GM19397 (cell line): ENCODE data around the gene PTGER4.

ENCODE experiments used
- ATAC-seq: cut with Tn5 transposase; IDR thresholded peaks from one replicate; pipeline ENCODE4 v1.9.1; 2021; ENCODE audit warnings: mild to moderate bottlenecking, moderate library complexity; ENCODE audit not compliant: unreplicated experiment

Gene PTGER4

GRCh38 chr5:40669606-40670390 is 9.9 kb upstream of the PTGER4 start:
- ATAC-seq = no peak

- no peak for ATAC-seq
These were observed 7.3 kb upstream of the PTGER4 start for GRCh38 chr5:40672425-40672824.

- no peak for ATAC-seq
These were observed 5.0 kb upstream of the PTGER4 start for GRCh38 chr5:40674661-40675235.

- ATAC-seq = no peak
These were observed 4.2 kb upstream of the PTGER4 start for GRCh38 chr5:40675396-40676133.

- ATAC-seq = no peak
These were observed 2.9 kb upstream of the PTGER4 start for GRCh38 chr5:40676613-40677343.

- no peak for ATAC-seq
These were observed 2.3 kb upstream of the PTGER4 start for GRCh38 chr5:40677456-40677855.

GRCh38 chr5:40678026-40678425 is 1.7 kb upstream of the PTGER4 start:
- ATAC-seq = no peak

- ATAC-seq = no peak
These were observed 1.1 kb upstream of the PTGER4 start for GRCh38 chr5:40678460-40679147.

- peak; percentile 80 for ATAC-seq
These were observed 385 bp upstream of the PTGER4 start for GRCh38 chr5:40679148-40679912.

GRCh38 chr5:40680741-40681362 is 1.1 kb downstream of the PTGER4 start:
- ATAC-seq = no peak

- no peak for ATAC-seq
These were observed 1.8 kb downstream of the PTGER4 start for GRCh38 chr5:40681363-40682153.

- no peak for ATAC-seq
These were observed 2.7 kb downstream of the PTGER4 start for GRCh38 chr5:40682154-40683017.

GRCh38 chr5:40683305-40683704 is 3.6 kb downstream of the PTGER4 start:
- ATAC-seq = no peak

- ATAC-seq = no peak
These were observed 5.5 kb downstream of the PTGER4 start for GRCh38 chr5:40685193-40685592.

- no peak for ATAC-seq
These were observed 6.3 kb downstream of the PTGER4 start for GRCh38 chr5:40685976-40686486.

GRCh38 chr5:40687321-40687720 is 7.6 kb downstream of the PTGER4 start:
- no peak for ATAC-seq

- ATAC-seq = peak; percentile 93
These were observed 8.5 kb downstream of the PTGER4 start for GRCh38 chr5:40688127-40688761.
